Measurements from ENCODE around the gene ZDHHC14.
A peak's percentile ranks its signal among the peaks of the same experiment; 100 is the strongest.
"Not testable (repeated sequence)": the region's sequence is repeated elsewhere in the genome, so short reads cannot be mapped to it uniquely, and the experiment has no call there.

The ZDHHC14 gene

DNA sequence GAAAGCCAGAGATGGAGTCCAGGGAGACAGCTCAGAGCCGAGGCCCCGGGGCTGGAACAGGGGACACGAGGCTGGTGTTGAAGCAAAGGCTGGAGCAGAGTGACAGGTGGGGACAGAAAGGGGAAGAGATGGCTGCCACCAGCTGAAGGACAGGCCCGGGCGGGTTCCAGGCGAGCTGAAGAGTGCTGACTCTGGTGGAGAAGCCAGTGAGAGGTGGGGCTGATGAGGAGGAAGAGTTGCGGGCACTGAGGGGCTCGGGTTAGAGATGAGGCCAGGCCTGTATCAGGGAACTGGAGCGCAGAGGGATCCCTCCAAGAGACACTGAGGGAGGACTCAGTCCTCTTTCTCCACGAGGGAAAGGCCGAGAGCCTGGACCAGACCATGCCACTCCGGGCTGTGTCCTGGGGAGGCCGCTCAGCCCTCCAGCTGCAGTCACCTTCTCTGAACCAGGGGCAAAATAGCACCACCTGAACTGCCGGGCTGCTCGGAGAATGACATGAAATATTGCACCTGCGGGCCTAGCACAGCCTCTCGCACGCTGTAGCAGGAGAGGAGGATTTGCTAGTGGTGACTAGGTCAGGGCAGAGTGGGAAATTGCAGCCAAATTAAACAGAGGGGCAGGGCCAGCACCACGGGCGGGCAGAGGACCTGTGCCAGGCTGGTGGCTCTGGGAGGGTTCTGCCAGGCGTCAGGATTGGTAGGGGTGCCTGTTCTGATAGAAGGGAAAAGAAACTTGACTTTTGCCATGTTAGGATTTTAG is 175.9 kb downstream of the ZDHHC14 start:
- DNase-seq = no peak

GRCh38 chr6:157557559-157557958 is 176.6 kb downstream of the ZDHHC14 start:
- DNase-seq = no peak

- no peak for DNase-seq
These were observed 177.1 kb downstream of the ZDHHC14 start for GRCh38 chr6:157558049-157558448.

DNA sequence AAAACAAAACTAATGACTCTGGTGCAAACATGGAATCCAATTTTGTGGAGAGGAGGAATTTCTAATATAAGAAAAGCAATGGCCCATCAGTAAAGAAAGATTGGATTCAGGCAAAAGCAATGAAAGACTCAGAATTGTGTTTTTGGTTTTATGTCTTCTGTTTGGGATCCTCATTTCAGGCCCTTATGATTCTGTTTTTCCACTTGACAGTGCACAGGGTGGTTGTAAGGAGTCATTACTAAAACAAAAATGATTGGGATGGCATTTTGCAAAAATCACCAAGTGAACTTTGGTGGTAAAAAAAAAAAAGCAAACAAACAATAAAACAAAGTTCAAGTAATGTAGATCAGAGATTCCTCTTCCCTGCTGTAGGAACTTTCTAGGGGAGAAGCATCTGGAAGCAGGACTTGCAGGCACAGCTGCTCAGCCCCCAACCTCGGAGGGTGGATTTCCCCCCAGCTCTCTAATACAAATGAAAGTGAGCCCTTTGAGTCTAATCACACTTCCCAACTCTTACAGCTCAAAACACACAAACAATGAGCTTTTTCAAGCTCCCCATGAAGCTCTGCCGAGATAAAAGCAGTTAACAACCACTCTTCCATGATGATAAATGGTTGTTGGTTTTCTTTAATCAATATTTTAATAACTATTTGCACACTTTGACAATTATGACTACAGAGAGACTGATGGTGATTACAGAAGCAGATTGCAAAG is 177.7 kb downstream of the ZDHHC14 start:
- DNase-seq = no peak

DNA sequence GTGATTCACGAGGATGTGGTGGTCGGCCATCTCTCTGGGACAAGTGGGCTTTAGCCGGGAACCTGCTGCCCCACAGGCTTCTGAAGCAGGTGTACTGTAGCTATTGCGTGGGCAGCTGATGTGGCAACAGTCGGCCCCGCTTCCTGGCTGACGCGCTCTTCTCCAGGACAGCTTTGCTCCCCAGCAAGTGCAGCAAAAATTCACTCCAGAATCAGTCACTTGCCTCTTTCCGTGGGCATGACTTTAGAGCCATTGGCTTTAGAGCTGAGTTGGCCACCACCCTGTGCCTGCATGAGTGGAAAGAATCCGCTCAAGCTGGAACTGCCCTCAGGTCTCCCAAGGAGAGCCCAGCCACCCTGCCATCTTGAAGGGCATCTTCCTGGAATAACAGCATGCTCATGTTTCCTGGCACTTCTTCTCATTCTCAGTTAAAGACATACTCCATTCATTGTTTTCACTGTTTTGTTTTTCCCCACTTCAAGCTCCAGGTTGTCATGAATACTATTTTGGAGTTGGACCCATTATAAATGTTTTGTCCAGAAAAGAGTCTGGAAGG is 178.3 kb downstream of the ZDHHC14 start:
- no peak for DNase-seq

- DNase-seq = not testable (repeated sequence)
These were observed 179.1 kb downstream of the ZDHHC14 start for GRCh38 chr6:157560063-157560462.

- no peak for DNase-seq
These were observed 179.9 kb downstream of the ZDHHC14 start for GRCh38 chr6:157560691-157561413.

- no peak for DNase-seq
These were observed 180.4 kb downstream of the ZDHHC14 start for GRCh38 chr6:157561414-157561790.

- DNase-seq = peak; percentile 5 to 20
These were observed 181.2 kb downstream of the ZDHHC14 start for GRCh38 chr6:157561929-157562810.

DNA sequence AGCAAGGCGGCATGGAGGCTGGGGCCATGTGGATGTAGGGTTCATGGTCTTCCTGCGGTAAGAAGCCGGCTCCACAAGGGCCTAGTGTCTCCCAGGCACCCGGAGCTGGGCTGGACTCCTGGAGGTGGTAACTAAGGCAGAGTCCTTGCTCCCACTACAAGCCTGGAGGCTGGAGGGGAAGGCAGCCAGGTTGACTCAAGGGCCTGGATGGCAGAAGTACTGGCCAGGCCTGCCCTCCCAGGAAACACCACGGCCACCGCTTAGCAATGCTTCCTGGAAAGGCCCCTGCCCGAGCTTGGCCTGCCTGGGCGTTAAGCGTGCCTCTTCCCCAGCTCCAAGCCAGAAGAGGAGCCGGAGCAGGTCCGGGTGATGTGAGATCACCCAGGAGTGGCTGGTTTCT is 182.0 kb downstream of the ZDHHC14 start:
- DNase-seq = no peak

GRCh38 chr6:157563611-157564284 is 182.8 kb downstream of the ZDHHC14 start:
- DNase-seq = no peak

- no peak for DNase-seq
These were observed 187.7 kb downstream of the ZDHHC14 start for GRCh38 chr6:157568702-157569101.

GRCh38 chr6:157569543-157569942 is 188.6 kb downstream of the ZDHHC14 start:
- peak in 1 of 2 donors; percentile 39 for DNase-seq

DNA sequence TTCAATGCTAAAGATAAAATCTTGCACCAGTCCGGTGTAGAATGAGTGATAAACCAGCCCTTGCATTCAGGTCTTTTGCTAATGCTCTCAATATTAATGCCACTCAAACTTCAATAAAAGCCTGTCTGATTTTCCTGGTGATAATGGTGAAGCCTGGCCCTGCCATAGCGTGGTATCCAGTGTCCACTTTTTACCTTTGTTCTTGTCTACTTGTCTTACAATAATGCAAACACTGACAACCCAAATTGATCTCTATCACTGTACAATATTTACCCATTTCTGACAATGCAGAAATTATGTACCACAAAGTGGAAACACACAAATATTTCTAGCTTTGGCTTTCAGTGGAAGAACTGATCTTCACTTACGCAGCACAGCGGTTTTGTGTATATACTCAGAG is 189.1 kb downstream of the ZDHHC14 start:
- DNase-seq = no peak

DNA sequence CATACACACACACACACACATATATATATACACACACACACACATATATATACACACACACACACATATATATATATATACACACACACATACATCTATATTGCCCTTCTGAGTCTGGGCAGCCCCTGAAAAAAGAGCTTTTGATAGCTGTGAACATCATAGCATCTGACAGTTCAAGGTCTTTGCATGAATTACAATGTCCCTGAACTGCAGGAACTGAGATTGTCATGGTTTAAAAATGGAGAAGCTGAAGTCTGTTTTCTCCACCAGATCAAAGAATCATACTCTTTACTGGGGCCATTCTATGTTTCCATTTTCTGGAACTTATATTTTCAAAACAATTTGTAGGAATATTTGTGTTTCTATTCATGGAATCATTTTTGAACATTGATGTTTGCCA is 189.8 kb downstream of the ZDHHC14 start:
- DNase-seq = no peak

DNA sequence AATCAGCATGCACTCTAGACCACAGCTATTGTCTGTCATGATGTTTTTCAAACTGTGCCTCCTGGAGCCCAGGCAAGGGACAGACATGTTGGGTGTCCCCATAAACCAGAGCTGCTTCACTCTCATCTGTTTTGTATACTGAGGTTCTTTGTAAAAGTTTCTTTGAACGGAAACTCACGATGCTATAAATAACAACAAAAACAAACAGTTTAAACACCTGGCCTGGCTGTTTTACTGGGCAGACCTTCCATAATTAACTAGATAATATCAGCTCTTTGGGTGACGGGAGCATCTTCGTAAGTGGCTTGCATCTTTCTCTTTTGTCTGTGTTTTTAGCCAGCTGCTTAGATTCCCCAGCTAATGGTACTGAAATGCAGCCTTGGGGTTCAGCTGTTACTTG is 190.3 kb downstream of the ZDHHC14 start:
- no peak for DNase-seq

DNA sequence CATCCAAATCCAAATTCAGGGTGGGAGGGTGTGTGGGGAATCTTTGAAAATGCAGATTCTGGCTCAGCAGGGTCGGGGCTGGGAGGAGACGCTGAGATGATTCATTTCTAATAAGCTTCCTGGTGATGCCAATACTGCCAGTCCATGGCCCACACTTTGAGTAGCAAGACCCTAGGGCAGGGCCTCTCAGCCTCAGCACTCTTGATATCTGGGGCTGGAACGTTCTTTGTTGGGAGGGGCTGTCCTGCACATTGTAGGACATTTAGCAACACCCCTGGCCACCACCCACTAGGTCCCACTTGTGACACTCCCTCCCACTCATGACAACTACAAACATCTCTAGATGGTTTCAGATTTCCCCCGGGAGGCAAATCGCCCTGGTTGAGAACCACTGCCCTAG is 191.0 kb downstream of the ZDHHC14 start:
- no peak for DNase-seq

DNA sequence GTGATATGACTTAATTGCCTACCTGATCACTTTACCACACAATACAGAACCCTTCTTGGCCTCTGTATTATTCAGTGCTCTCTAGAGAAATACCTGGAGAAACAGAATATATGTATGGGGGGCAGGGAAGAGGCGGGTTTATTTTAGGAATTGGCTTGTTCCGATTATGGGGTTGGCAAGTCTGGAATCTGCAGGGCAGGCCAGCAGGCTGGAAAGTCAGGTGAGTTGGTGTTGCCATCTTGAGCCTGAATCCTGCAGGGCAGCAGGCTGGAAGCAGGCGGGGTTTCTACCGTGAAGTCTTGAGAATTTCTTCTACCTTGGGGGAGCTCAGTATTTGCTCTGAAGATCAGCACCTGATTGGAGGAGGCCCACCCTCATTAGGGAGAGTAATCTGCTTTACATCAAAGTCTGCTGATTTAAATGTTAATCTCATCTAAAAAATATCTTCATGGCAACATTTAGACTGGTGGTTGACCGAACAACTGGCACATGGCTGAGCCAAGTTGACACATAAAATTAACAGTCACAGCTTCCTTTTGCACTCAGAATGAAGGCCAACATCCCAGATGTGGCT is 193.9 kb downstream of the ZDHHC14 start:
- no peak for DNase-seq

- no peak for DNase-seq
These were observed 194.6 kb downstream of the ZDHHC14 start for GRCh38 chr6:157575436-157576145.

DNA sequence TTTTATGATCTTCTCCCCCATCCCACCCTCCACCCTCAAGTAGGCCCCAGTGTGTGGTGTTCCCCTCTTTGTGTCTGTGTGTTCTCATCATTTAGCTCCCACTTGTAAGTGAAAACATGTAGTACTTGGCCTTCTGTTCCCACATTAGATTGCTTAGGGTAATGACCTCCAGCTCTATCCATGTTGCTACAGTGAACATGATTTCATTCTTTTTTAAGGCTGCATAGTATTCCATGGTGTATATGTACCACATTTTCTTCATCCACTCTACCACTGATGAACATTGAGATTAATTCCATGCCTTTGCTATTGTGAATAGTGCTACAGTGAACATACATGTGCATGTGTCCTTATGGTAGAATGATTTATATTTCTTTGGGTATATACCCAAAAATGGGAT is 196.0 kb downstream of the ZDHHC14 start:
- not testable (repeated sequence) for DNase-seq

DNA sequence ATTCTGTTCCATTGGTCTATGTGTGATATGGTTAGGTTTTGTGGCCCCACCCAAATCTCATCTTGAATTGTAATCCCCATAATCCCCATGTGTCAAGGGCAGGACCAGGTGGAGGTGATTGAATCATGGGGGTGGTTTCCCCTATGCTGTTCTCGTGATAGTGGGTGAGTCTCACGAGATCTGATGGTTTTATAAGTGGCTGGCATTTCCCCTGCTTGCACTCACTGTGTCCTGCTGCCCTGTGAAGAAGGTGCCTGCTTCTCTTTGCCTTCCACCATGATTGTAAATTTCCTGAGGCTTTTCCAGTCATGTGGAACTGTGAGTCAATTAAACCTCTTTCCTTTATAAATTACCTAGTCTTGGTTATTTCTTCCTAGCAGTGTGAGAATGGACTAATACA is 197.5 kb downstream of the ZDHHC14 start:
- not testable (repeated sequence) for DNase-seq
